Heart left ventricle (tissue), 13 donors: ENCODE results near the gene BUB1.
"Not testable (repeated sequence)": the region's sequence is repeated elsewhere in the genome, so short reads cannot be mapped to it uniquely, and the experiment has no call there.

ENCODE experiments used
- POLR2A ChIP-seq, 2 donors: fragments of 450-650 bp; IDR thresholded peaks; one replicate each; pipeline ENCODE4 v1.6.1; 2017; ENCODE audit warnings: antibody characterized with exemption in 2 of 2, mild to moderate bottlenecking in 2 of 2, moderate library complexity in 2 of 2
- TF ChIP-seq, protein P1 (sequence below), 12 donors: fragments of 200-600 bp; sonication (generic) in 4 of 12; IDR thresholded peaks; one replicate each; pipeline versions ENCODE4 v1.5.0 to v1.8.0; 2018 to 2022; ENCODE audit warnings: antibody characterized with exemption in 12 of 12, mild to moderate bottlenecking in 5 of 12
- donor health status: ischemic (EF 13 %, LVEDD 7.1; RV severe dilation, severe dysfunction).
- donor health status: DM: no; HTN: yes; CAD: no.
- donor health status: DM: no; HTN: no; CAD: no.
- donor health status: ischemic (EF 25% LVEDD 6.9; RV normal size, moderate dysfunction).
- donor health status: ischemic (EF 25% LVEDD 5.7; RV mildly dilated, moderate dysfunction).
- donor health status: ischemic (EF 35%, LVEDD 5.7; RV mildly dilated, moderate dysfunction).
- donor health status: nonischemic (EF 11% LVEDD 7.7; RV severe dilation, severe dysfunction).
- donor health status: DM: yes; HTN: yes; CAD: no.
- donor health status: PGD.
- donor health status: ischemic (EF 29% LVEDD 5.4; RV normal size, mild dysfunction).
- donor health status: nonischemic (EF 23%, LVEDD 6.1; RV moderate dilation, normal function).

DNA sequence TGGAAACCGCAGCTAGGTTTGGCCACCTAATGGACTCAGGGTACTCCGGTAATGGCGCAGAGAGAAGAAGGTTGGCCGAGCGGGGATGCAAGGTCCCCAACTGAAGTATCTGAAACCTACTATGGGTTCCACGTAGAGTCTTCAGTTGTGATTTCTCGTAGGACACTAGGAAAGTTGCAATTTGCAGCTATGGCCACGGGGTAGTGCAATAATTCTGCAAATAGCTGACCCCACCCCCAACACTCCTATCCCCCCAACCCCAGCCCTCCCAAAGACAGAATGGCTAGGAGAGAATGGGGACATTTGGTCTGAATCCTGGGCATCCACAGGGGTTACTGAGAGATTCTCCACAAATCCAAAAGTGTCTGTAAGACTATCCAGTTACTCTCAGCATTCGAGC, 75.7 kb downstream of the BUB1 start:
- TF ChIP-seq, protein P1, sequence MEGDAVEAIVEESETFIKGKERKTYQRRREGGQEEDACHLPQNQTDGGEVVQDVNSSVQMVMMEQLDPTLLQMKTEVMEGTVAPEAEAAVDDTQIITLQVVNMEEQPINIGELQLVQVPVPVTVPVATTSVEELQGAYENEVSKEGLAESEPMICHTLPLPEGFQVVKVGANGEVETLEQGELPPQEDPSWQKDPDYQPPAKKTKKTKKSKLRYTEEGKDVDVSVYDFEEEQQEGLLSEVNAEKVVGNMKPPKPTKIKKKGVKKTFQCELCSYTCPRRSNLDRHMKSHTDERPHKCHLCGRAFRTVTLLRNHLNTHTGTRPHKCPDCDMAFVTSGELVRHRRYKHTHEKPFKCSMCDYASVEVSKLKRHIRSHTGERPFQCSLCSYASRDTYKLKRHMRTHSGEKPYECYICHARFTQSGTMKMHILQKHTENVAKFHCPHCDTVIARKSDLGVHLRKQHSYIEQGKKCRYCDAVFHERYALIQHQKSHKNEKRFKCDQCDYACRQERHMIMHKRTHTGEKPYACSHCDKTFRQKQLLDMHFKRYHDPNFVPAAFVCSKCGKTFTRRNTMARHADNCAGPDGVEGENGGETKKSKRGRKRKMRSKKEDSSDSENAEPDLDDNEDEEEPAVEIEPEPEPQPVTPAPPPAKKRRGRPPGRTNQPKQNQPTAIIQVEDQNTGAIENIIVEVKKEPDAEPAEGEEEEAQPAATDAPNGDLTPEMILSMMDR (IDR thresholded peaks at IDR 0.05), result not testable (repeated sequence)
- TF ChIP-seq POLR2A (IDR thresholded peaks at IDR 0.05), result not testable (repeated sequence)
